Sigmoid colon (tissue), 4 donors: ENCODE results near the gene NUB1.

Source experiments
- CTCF ChIP-seq, 4 experiments: fragments of 450-650 bp in 3 of 4; fragments of 200-600 bp in 1 of 4; IDR thresholded peaks; one replicate each; pipeline ENCODE4 v1.5.1; 2016 to 2019; ENCODE audit warnings: antibody characterized with exemption in 4 of 4, mild to moderate bottlenecking in 3 of 4, moderate library complexity in 2 of 4
- EP300 ChIP-seq, 4 donors: sonication (generic); formaldehyde crosslinking; IDR thresholded peaks; one replicate each; pipeline ENCODE4 v1.6.1; 2017; ENCODE audit warnings: antibody characterized with exemption in 4 of 4
- POLR2A ChIP-seq, 2 donors: fragments of 450-650 bp; IDR thresholded peaks; one replicate each; pipeline ENCODE4 v1.6.1; 2016; ENCODE audit warnings: antibody characterized with exemption in 2 of 2, mild to moderate bottlenecking in 2 of 2, moderate library complexity in 2 of 2
- POLR2AphosphoS5 ChIP-seq, 4 donors: sonication (generic); formaldehyde crosslinking; IDR thresholded peaks; one replicate each; pipeline ENCODE4 v1.6.1; 2017; ENCODE audit warnings: antibody characterized with exemption in 4 of 4

- TF ChIP-seq CTCF (IDR thresholded peaks at IDR 0.05) (no peak), POLR2AphosphoS5 (IDR thresholded peaks at IDR 0.05) (no peak), POLR2A (IDR thresholded peaks at IDR 0.05) (no peak), EP300 (IDR thresholded peaks at IDR 0.05) (no peak)
Observed at GRCh38 chr7:151343516-151343915, 1.9 kb downstream of the NUB1 start.
